GM18861 (cell line): ENCODE data around the gene CCDC40.
"Not testable (repeated sequence)": the region's sequence is repeated elsewhere in the genome, so short reads cannot be mapped to it uniquely, and the experiment has no call there.

Experiments
- ATAC-seq: cut with Tn5 transposase; IDR thresholded peaks from one replicate; pipeline ENCODE4 v1.9.1; 2021; ENCODE audit not compliant: unreplicated experiment

Gene CCDC40

GRCh38 chr17:80036715-80037477 is 454 bp downstream of the CCDC40 start:
- ATAC-seq, result no peak

DNA sequence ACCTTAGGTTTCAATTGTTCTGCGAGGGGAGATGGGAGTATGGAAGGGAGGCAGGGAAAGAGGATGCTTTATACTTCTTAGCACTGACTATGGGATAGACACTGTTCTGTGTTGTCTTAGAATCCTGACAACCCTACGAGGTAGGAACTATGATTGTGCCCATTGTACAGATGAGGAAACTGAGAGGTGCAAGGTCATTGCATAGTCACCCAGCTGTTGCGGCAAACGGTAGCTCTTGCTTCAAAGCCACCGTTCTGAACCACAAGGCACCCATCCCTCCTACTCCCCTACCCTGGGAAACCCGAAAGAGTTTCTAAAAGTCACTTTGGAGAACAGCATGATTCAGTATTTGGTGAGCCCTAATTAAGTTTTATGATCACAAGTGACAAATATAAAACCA is 7.5 kb downstream of the CCDC40 start:
- no peak for ATAC-seq

GRCh38 chr17:80045703-80046102 is 9.3 kb downstream of the CCDC40 start:
- ATAC-seq, result no peak

- ATAC-seq, result not testable (repeated sequence)
Measured at GRCh38 chr17:80046709-80047108, 10.3 kb downstream of the CCDC40 start.

DNA sequence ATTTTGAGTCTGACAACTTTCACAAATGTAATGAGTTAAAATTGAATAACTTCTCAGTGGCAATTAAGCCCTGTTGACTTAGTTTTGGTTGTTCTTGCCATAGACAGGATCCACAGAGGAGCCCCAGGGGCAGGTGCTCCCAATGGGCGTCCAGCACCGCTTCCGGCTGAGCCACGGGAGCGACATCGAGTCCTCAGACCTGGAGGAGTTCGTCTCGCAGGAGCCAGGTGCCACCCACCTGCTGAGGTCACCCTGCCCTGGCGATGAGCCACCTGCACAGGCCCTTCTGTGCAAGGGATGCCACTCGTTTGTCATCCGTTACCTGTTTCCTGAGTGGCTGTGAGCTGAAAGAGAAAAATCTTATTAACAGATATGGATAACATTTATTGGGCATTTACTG is 10.7 kb downstream of the CCDC40 start:
- ATAC-seq, result no peak

- ATAC-seq, result no peak
Measured at GRCh38 chr17:80049986-80050385, 13.5 kb downstream of the CCDC40 start.

- no peak for ATAC-seq
Measured at GRCh38 chr17:80050706-80051105, 14.3 kb downstream of the CCDC40 start.

- no peak for ATAC-seq
Measured at GRCh38 chr17:80051681-80052080, 15.2 kb downstream of the CCDC40 start.

- ATAC-seq, result no peak
Measured at GRCh38 chr17:80053102-80053501, 16.7 kb downstream of the CCDC40 start.

- ATAC-seq, result no peak
Measured at GRCh38 chr17:80055597-80055996, 19.2 kb downstream of the CCDC40 start.

GRCh38 chr17:80058311-80058955 is 22.0 kb downstream of the CCDC40 start:
- no peak for ATAC-seq

DNA sequence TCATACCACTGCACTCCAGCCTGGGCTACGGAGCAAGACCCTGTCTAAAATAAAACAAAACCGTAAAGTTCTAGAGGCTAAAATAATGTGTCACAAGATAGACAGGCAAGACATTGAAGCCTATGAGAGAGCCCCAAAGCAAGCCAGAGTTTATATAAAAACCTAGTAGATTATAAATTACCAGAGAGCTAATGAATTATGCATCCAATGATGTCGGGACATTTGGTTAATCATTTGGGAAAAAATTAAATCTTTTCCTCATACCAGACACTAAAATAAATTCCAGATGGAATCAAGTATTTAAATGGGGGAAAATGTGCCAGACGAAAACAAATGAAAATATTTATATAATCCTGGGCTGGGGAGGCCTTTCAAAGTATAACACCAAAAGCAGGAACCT is 24.2 kb downstream of the CCDC40 start:
- ATAC-seq, result no peak

- no peak for ATAC-seq
Measured at GRCh38 chr17:80061421-80061820, 25.0 kb downstream of the CCDC40 start.

GRCh38 chr17:80063830-80064585 is 27.6 kb downstream of the CCDC40 start:
- ATAC-seq, result no peak

- no peak for ATAC-seq
Measured at GRCh38 chr17:80064696-80065095, 28.3 kb downstream of the CCDC40 start.

- no peak for ATAC-seq
Measured at GRCh38 chr17:80065478-80066170, 29.2 kb downstream of the CCDC40 start.

DNA sequence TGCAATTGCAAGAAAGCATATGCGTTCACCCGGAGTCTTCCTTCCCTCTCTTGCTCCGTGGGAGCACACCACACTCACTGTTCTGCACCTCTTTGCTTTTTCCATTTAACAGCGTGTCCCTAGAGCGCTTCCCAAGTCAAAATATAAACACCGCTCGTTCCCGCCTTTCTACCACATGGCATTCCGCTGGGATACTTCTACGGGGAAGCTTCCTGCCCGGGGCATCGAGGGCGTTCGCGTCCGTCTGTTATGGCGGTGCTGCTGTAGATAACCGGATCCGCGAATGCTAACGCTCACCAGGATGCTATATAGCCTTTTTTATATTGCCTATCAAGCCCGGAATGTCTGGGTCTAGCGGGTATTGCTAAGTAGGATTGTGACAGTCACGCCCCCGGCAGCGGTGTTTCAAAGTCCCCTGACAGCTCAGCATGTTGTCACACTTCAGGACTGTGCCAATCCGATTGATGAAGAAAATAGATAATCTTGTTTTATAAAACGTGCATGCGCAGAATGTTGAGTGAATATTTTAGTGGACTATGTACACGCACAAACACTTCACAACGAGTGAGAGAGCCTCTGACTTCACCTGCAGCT is 31.0 kb downstream of the CCDC40 start:
- ATAC-seq, result no peak

DNA sequence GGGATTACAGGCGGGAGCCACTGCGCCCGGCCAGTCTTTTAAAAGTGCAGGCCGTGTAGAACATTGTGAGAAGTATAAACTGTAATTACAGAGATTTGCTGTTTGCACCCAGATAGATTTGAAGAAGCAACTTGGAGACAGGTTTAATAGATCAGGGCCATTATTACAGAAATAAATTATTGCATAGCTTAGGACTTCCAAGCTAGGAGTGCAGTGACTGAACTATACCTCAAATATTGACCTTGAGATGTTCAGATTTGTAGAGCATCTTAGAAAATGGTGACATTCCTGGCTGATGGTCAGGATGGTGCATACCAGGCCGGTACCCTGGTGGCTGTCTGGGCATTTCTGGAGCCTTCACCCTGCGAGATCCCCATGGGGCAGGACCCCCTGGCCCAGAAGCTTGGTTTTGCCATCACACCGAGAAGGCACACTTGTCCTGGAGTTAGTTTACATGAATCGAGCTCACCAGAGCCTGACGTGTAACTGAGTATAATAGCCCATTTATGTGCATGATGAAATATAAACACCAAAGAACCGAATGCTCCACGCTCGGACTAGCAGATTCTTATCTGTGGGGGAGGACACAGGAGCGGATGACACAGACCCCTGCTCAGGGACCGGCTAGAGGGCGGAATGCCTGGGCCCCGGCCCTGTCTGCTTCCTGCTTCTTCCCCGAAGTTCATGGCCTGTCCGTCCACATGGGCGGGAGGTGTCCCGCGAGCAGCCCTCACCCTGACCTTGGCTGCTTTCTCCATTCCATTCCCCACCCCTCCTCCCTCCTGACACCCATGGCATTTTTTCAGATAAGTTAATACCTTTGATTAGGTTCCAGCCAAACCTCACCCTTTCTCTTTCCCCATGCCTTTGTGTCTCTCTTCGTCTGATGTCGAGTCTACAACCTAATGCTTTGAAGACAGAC is 32.1 kb downstream of the CCDC40 start:
- no peak for ATAC-seq

DNA sequence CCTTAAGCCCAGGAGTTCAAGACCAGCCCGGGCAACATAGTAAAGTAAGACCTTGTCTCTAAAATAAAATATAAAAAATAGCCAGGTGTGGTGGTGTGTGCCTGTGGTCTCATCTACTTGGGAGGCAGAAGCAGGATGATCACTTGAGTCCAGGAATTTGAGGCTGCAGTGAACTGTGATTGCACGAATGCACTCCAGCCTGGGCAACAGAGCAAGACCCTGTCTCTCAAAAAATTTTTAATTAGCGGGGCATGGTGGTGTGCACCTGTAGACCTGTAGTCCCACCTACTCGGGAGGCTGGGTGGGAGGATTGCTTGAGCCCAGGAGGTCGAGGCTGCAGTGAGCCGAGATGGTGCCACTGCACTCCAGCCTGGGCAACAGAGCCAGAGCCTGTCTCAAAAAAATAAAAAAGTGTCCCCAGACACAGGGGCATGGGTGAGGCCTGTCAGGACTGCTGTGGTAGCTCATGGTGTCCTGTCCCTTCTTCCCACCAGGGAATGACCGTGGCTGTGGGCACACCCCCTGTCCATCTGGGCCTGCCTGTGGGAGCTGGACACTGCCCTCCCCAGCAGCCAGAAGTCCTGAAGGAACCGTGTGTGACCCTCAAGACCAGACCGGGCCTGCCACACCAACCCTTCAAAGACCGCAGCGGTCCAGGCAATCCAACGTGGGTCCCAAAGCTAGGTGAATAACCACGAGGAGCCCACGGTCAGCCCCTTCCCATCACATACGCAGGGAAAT is 34.1 kb downstream of the CCDC40 start:
- ATAC-seq, result no peak
